H4 (cell line): Measurements from ENCODE around the gene MID1. TPM values are rescaled to one million over a fixed set of nuclear protein-coding genes. Genes with fewer than 3 reads are reported as not detected.
A peak's percentile ranks its signal among the peaks of the same experiment; 100 is the strongest.

Experiments
- DNase-seq: peaks from one replicate; pipeline ENCODE4 v3.0.0-alpha.2; 2015; ENCODE audit warnings: low spot score
- total RNA-seq: library from RNA; depleted of rRNA; stranded (reverse); fragments of >200 nt; shearing (Covaris generic); gene quantifications from 2 replicates; pipeline ENCODE4 v1.2.3, GENCODE V29; 2014; rRNA removed

Gene MID1
- total RNA-seq: 9.1 and 14.3 TPM in 2 replicates

GRCh38 chrX:10620121-10620699, at the start of gene MID1:
Gene MID1, minus strand, starts transcription at chrX:10620585. Its CDS starts 53,038 bp downstream, at chrX:10567547.
- DNase-seq: peak; percentile 84

- DNase-seq: no peak
Measured at GRCh38 chrX:10667143-10667542, 46.8 kb upstream of the MID1 start.

- no peak for DNase-seq
Measured at GRCh38 chrX:10666102-10666501, 45.7 kb upstream of the MID1 start.

- DNase-seq: no peak
Measured at GRCh38 chrX:10665681-10666080, 45.3 kb upstream of the MID1 start.

- DNase-seq: no peak
Measured at GRCh38 chrX:10660171-10660570, 39.8 kb upstream of the MID1 start.

GRCh38 chrX:10656214-10656613, 35.8 kb upstream of the MID1 start:
- DNase-seq: no peak

- no peak for DNase-seq
Measured at GRCh38 chrX:10654960-10655359, 34.6 kb upstream of the MID1 start.

- no peak for DNase-seq
Measured at GRCh38 chrX:10653302-10653701, 32.9 kb upstream of the MID1 start.

- no peak for DNase-seq
Measured at GRCh38 chrX:10649265-10649664, 28.9 kb upstream of the MID1 start.

- DNase-seq: peak; percentile 65
Measured at GRCh38 chrX:10648614-10649013, 28.2 kb upstream of the MID1 start.

- no peak for DNase-seq
Measured at GRCh38 chrX:10636851-10637250, 16.5 kb upstream of the MID1 start.

- peak; percentile 66 for DNase-seq
Measured at GRCh38 chrX:10636337-10636736, 16.0 kb upstream of the MID1 start.

- DNase-seq: peak; percentile 74
Measured at GRCh38 chrX:10634392-10635161, 14.2 kb upstream of the MID1 start.

- peak; percentile 91 for DNase-seq
Measured at GRCh38 chrX:10633722-10634121, 13.3 kb upstream of the MID1 start.

- no peak for DNase-seq
Measured at GRCh38 chrX:10631416-10632145, 11.2 kb upstream of the MID1 start.

- DNase-seq: no peak
Measured at GRCh38 chrX:10630320-10630719, 9.9 kb upstream of the MID1 start.

- DNase-seq: no peak
Measured at GRCh38 chrX:10629905-10630304, 9.5 kb upstream of the MID1 start.

- peak; percentile 63 for DNase-seq
Measured at GRCh38 chrX:10628906-10629305, 8.5 kb upstream of the MID1 start.

- no peak for DNase-seq
Measured at GRCh38 chrX:10622197-10622596, 1.8 kb upstream of the MID1 start.

- DNase-seq: no peak
Measured at GRCh38 chrX:10619425-10620046, 849 bp downstream of the MID1 start.

GRCh38 chrX:10618961-10619360, 1.4 kb downstream of the MID1 start:
- no peak for DNase-seq

GRCh38 chrX:10617999-10618351, 2.4 kb downstream of the MID1 start:
- peak; percentile 23 for DNase-seq
